GM18505 (cell line): ENCODE results near the gene ZNF513.

Experiments
- ATAC-seq: cut with Tn5 transposase; IDR thresholded peaks from one replicate; pipeline ENCODE4 v1.9.1; 2021; ENCODE audit not compliant: unreplicated experiment
- POLR2A ChIP-seq: IDR thresholded peaks from 4 replicates; pipeline ENCODE4 v1.6.1; 2011; ENCODE audit warnings: borderline replicate concordance; ENCODE audit not compliant: insufficient read depth, insufficient read length; ENCODE audit errors: extremely low read depth

The ZNF513 gene

GRCh38 chr2:27408601-27409320 is 28.2 kb upstream of the ZNF513 start:
- TF ChIP-seq POLR2A, result no peak
- ATAC-seq, result peak; percentile 31

- TF ChIP-seq POLR2A, result no peak
- no peak for ATAC-seq
Measured at GRCh38 chr2:27407798-27408491, 27.4 kb upstream of the ZNF513 start.

GRCh38 chr2:27400348-27401135 is 20.0 kb upstream of the ZNF513 start:
- ATAC-seq, result no peak
- TF ChIP-seq POLR2A, result no peak

DNA sequence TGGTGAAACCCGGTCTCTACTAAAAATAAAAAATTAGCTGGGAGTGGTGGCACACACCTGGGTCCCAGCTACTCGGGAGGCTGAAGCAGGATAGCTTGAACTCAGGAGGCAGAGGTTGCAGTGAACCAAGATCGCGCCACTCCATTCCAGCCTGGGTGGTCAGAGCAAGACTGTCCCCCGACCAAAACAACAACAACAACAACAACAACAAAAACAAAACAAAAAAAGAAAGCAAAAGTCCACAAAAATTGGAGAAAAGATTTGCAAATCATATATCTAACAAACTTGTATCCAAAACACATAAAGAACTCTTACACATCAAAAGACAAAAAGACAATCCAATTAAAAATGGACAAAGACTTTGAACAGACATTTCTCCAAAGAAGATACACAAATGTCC is 18.4 kb upstream of the ZNF513 start:
- ATAC-seq, result no peak
- no peak for TF ChIP-seq POLR2A

DNA sequence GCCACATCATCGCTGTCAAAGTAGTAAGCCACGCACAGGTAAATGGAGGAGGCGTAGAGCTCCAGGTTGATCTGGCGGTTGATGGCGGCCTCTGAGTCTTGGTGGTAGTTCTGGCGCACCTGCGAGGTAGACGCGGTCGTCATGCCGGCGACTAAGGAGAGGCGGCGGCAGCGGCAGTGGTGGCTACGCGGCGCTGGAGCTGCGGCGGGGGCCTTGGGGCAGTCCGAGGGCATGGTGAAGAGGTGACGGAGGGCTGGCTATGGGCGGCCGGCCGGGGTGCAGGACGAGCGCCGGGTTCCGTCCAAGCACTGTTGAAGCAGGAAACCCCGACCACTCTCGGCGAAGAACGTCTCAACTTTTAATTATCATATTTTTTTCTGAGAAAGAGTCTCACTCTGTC is 12.7 kb upstream of the ZNF513 start:
- no peak for TF ChIP-seq POLR2A
- no peak for ATAC-seq

DNA sequence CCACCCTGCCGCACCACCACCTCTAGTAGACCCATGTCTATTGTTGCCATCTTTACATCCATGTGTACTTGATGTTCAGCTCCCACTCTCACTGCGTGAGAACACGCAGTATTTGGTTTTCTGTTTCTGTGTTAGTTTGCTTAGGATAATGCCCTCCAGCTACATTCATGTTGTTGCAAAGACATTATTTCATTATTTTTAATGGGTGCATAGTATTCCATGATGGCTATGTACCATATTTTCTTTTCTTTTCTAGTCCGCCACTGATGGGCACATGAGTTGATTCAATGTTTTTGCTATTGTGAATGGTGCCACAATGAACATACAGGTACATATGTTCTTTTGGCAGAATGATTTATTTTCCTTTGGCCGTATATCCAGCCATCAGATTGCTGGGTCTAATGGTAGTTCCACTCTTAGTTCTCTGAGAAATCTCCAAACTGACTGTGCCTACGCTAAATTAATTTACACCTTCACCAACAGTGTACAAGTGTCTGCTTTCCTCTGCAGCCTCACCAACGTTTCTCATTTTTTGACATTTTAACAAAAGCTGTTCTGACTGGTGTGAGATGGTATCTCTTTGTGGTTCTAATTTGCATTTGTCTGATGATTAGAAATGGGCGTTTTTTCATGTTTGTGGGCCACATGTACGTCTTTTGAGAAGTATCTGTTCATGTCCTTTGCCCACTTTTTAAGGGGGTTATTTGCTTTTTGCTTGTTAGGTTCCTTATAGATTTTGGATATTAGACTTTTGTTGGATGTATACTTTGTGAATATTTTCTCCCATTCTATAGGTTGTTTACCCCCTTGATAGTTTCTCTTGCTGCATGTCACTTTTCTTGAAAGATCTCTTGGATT is 10.5 kb upstream of the ZNF513 start:
- ATAC-seq, result no peak
- no peak for TF ChIP-seq POLR2A

GRCh38 chr2:27381577-27382181 is 1.1 kb upstream of the ZNF513 start:
- ATAC-seq, result no peak
- no peak for TF ChIP-seq POLR2A

- ATAC-seq, result no peak
Measured at GRCh38 chr2:27379836-27380625, 503 bp downstream of the ZNF513 start.

GRCh38 chr2:27379383-27379835 is 1.1 kb downstream of the ZNF513 start:
- ATAC-seq, result no peak

More at GRCh38 chr2:27379836-27380625, 503 bp downstream of the ZNF513 start:
- peak; percentile 38 for TF ChIP-seq POLR2A

DNA sequence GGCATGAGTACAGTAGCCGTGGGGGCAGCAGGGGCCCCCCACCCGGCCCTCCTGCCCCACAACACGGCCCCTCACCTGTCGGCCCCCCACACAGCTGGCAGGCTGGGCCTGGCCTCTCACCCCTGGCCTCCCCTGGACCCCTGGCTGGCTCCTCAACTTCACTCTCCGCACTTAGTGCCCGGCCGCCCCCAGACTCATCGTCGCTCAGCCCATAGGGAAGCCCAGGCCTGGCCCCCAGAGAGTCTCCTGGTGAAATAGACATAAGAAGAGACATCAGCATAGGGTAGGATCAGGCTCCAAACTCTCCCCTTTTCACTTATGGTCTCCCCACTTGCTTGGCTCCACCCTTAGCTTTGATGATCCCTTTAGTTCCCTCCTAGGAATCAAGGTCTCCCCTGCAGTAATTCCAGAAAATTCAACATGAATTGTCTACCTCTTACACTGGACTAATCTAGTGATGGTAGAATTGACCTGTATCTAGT is 1.7 kb downstream of the ZNF513 start:
- TF ChIP-seq POLR2A, result no peak
- no peak for ATAC-seq

More at GRCh38 chr2:27379383-27379835, 1.1 kb downstream of the ZNF513 start:
- TF ChIP-seq POLR2A, result no peak

DNA sequence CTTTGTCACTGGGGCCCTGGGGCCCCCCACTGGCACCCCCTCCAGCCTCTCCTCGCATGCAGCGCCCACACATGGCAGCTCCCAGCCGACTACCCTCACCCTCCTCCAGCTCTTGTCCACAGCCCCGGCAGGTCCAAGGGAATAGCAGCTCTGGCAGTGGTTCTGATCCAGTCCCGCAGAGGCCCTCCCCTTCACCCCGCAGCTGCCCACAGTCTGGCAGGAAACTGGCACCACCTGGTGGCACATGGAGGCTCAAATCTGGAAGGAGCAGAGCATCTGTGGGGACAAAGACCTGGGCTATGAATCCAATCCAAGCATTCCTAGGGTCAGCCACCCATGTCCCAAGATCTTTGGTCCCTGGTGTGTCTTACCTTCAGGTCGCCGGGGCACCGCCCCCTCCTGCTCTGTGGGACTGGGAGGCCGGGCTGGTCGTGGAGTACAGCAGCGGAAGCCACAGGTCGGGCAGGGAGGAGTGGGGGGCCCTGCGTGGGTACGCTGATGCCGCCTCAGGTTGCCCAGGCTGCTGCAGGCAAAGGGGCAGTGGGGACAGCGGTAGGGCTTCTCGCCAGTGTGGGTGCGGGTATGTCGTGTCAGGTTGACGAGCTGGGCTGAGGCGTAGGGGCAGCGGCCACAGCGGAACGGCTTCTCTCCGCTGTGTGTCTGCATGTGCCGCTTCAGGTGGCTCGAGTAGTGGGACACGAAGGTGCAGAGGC is 2.3 kb downstream of the ZNF513 start:
- peak; percentile 1 for TF ChIP-seq POLR2A
- no peak for ATAC-seq
